ENCODE measurements around the gene BEND5.
A peak's percentile ranks its signal among the peaks of the same experiment; 100 is the strongest.

BEND5 gene

DNA sequence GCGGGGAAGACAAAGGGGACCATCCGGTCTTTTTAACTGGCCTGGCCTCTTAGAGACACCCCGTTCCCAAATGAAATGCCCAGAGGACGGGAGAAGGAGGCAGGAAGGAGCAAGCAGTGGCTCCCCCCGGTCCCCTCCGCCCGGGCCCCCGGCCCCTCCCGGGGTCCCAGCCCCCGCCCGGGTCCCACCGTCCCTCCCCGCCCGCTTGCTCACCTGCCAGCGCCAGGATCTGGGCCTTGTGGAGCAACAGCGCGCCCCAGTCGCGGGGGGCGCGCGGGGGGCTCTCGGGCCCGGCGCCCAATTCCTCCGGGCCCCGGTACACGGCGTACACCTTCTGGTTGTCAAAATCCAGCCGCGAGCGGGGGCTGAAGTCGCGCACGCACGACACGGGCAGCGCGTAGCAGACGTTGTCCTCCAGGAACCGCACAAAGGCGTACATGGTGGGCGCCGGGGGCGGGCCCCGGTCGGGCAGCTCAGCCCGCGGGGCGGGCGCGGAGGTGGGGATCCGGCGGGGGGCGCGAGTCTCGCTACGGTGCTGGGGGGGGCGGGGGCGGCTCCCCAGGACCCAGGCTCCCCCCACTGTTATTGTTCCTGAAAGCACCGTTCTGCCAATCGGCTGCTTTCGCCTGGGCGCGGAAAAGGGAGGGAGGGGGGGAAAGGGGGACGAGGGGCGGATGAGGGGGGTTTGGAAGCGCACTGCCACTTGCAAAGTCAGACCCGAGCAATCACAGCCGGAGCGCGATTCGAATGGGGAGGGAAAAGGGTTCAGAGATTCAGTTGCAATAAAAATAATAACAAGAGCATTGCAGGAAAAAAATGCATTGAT lies at the start of gene BEND5:
TSS of gene BEND5 (minus strand) at position 499 of the 826 bp plus-strand sequence. CDS start at position 439, 60 bp downstream.
- peak; percentile 35 to 38 for DNase-seq (ENCODE audit: low read depth in 2 of 2)

GRCh38 chr1:48823168-48823567 lies 46.5 kb upstream of the BEND5 start:
- no peak for DNase-seq (ENCODE audit: low read depth in 2 of 2)

DNA sequence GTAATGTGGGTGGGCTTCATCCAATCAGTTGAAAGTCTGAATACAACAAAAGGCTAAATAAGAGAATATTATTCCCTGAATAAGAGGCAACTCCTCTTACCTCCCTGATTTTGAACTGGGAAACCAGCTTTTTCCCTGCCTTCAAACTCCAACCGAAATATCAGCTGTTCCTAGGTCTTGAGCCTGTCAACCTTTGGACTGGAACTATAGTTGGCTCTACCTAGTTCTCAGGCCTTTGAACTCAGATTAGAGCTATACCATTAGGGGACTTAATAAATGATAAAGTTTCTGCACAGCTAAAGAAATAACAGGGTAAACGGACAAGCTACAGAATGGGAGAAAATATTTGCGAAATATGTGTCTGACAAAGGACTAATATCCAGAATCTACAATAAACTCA lies 43.8 kb upstream of the BEND5 start:
- no peak for DNase-seq (ENCODE audit: low read depth in 2 of 2)

- peak; percentile 14 to 23 for DNase-seq (ENCODE audit: low read depth in 2 of 2)
These were observed 40.9 kb upstream of the BEND5 start for GRCh38 chr1:48817505-48818114.

DNA sequence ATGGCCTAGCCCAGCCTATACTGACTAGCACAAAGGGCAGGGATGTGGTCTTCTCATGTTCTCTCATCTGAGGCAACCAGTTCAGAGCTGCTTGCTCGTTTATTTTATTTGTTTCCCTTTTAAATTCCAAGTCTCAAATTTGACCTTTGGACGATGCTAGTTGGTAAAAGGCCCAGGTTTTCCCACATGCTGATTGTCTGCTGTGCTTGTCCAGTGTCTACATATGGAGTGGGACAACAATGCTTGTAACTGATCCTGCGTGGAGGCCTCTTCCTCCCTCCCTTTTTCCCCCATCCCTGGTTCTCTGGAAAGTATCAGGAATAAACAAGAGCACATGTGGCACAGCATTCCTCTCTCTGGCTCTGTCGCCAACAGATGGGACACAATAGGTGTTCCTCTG lies 34.0 kb upstream of the BEND5 start:
- no peak for DNase-seq (ENCODE audit: low read depth in 2 of 2)

DNA sequence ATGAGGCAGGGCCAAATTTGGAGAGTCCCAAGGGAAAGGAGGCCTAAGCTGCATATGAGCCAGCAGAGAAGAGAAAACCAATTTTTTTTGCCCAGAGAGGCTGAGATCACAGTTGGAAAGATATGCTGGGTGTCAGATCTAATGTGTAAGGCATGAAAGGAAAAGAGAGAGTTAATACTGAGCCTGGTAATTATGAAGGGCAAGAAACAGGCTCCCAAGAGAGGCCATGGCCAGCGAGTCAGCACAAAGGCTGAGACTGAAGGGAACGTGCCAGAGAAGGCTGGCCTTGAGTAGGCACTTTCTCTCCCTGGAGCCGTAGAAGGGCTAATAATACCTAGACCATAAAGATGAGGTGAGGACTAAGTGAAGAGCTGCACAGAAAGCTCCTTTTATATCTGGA lies 31.8 kb upstream of the BEND5 start:
- DNase-seq (ENCODE audit: low read depth in 2 of 2), result no peak

DNA sequence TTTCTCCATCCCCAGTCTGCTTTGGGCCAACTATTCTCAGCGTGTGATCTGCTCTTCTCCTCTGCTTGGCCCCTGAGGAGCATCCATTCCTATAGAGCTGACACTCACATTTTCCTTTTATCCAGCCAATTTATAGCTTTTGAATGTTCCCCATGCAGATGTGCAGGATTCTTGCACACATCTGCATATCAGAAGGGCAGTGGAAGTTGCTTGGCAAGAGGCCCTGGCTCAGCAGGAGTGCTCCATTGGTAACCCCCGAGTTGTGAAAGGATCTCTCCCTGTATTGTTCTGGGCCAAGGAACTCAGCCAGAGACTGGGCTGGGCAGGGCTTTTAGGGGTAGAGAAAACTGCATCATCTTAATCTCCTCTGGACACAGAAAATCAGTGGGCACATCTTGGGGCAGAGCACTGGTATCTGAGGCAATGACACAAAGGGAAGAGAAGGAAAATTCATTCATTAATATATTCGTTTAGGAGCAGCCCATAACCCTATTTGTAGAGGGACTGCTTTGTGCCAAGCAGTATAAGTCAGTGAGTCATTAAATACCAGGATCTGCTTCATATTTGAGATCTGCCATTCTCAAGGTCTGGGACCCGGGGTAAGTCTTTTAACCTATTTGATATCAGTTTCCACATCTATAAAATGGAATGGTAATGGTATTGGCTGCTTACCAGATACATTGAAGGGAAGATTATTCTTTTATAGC lies 31.0 kb upstream of the BEND5 start:
- no peak for DNase-seq (ENCODE audit: low read depth in 2 of 2)

- DNase-seq (ENCODE audit: low read depth in 2 of 2), result no peak
These were observed 26.8 kb upstream of the BEND5 start for GRCh38 chr1:48803474-48803873.

DNA sequence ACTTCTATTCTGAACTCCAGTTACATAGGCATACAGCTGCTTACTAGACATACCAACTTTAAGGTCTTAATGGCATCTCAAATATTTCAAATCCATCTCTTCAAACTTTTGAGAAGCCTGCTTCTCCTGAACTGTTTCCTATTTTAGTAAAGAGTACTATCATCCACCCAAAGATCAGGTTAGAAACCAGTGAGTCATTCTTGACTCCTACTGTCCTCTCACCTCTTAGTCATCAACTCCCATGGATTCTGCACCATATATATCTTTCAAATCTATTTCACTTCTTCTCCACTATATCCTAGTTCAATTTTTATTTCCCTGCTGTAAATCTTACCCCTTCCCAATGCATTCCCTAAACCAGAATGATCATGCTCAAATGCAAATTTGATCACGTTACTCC lies 18.1 kb upstream of the BEND5 start:
- DNase-seq (ENCODE audit: low read depth in 2 of 2), result no peak

DNA sequence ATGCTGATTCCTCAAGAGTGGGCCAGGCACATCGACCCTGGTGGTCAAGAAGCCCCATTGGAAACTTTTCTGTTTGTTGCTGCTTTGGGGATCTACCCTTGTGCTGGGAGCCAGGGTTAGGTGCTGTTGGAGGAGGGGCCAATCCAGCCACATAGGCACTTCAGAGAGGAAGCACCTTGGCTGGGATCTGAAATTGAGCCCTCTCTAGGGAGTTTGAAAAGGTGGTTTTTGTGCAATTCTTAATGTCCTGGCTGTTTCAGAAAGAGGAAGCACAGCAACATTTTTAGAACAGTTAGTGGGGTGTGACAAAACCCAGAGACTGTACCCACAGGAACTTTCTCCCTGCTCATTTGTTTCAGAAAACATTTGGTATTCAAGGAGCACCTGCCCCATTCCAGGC lies 17.2 kb upstream of the BEND5 start:
- no peak for DNase-seq (ENCODE audit: low read depth in 2 of 2)

- DNase-seq (ENCODE audit: low read depth in 2 of 2), result no peak
These were observed 16.3 kb upstream of the BEND5 start for GRCh38 chr1:48792961-48793360.

DNA sequence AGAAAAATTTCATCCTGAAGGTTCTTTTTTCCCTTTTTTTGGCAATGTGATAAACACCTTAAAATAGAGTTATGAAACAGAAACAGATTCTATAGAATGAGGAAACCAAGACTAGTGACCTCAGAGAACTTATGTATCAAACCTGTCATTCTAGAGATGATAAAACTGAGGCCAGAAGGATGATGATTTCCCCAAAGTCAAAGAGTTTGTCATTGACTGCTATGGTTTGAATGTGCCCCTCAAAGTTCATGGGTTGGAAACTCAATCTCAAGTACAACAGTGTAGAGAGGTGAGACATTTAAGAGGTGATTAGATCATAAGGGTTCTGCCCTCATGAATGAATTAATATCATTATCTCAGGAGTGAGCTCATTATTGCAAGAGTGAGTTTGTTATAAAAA lies 13.7 kb upstream of the BEND5 start:
- no peak for DNase-seq (ENCODE audit: low read depth in 2 of 2)

DNA sequence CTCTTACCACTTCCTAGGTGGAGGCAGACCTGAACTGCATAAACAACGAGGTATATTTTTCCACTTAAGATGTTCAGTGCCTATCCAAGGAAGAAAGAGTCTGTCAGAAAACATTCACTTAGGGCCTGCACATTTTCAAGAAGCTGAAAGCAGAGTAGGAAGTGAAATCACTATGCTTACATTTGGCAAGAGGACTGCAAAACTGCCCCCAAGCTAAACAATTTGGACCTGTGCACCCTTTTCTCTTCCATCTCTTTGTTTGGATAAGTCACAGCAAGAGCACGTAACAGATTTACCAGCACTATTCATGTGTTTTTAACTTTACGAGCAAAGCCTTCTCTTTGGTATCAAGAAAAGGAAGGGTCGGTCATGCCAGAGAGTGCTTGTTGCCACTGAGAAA lies 13.2 kb upstream of the BEND5 start:
- no peak for DNase-seq (ENCODE audit: low read depth in 2 of 2)

GRCh38 chr1:48785869-48786268 lies 9.2 kb upstream of the BEND5 start:
- DNase-seq (ENCODE audit: low read depth in 2 of 2), result no peak

DNA sequence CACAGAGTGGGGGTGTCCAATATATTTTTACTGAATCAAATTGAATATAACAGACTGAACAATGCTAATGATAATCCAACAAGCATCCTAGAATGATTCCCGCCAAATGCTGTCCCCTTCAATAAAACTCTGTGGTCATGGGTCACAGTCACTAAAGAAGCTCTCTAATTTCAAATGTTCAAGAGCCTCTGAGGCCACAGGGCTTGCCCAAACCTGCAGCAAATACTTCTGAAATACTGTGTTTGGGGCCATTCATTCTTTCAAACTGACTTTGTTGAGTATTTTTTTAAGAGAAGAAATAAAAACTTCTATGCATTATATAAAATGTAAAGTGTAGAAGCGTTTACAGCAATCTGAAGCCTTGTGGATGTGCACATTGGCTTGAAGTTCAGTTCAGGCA lies 7.6 kb upstream of the BEND5 start:
- DNase-seq (ENCODE audit: low read depth in 2 of 2), result no peak

- DNase-seq (ENCODE audit: low read depth in 2 of 2), result no peak
These were observed 666 bp upstream of the BEND5 start for GRCh38 chr1:48777219-48777895.

GRCh38 chr1:48775831-48776392 lies 779 bp downstream of the BEND5 start:
- no peak for DNase-seq (ENCODE audit: low read depth in 2 of 2)

- DNase-seq (ENCODE audit: low read depth in 2 of 2), result no peak
These were observed 3.6 kb downstream of the BEND5 start for GRCh38 chr1:48773133-48773532.

DNA sequence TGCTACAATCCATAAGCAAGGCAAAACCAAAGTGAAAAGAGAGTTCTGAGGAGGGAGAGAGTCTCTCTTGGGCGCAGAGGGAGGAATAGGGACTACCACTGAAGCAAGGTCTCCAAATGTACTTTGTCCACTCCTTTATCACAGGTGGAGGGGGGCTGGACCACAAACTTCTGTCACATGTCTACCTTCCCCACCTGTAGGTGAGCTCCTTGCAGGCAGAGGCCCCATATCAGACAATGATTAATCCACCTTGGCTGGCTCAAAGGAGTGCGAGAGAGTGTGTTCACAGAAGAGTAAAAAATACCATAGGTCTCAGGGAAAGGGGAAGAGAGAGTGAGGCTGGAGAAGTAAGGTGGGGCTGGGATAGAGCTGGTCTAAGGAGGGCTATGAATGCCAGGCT lies 4.5 kb downstream of the BEND5 start:
- no peak for DNase-seq (ENCODE audit: low read depth in 2 of 2)

- no peak for DNase-seq (ENCODE audit: low read depth in 2 of 2)
These were observed 5.1 kb downstream of the BEND5 start for GRCh38 chr1:48771561-48771960.

DNA sequence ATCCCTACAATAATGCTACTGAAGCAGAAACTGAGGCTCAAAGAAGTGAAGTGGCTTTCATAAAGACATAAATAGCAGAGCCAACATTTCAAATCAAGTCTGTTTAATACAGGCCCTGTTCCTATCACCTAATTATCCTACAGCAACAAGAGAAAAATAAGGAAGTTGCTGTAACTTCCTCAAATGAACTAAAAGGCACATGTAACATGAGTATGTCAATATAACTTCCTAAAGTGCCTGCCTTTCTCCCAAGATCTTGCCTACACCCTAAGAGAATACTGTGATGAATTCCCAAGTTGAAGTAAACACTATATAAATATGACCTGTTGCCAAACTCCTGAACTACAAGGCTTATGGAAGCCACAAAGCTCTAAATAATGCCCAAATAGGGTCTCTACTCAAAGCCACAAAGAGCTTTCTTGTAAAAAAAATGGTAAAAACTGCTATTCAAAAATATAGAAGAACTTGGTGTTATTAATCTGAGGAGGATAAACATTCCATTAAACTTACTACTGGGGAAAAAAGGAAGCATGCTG lies 8.6 kb downstream of the BEND5 start:
- no peak for DNase-seq (ENCODE audit: low read depth in 2 of 2)

DNA sequence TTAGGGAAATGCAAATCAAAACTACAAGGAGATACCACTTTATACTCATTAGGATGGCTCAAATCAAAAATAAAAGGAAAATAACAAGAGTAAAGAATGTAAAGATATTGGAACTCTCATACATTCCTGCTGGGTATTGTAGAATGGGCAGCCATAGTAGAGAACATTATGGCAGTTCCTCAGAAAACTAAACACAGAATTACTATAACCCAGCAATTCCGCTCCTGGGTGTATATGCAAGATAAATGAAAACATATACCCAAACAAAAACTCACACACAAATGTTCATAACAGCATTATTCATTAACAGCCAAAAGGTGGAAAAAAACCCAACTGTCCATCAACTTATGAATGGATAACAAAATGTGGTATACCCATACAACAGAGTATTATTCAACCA lies 11.4 kb downstream of the BEND5 start:
- no peak for DNase-seq (ENCODE audit: low read depth in 2 of 2)
